ENCODE data around the gene GEMIN8. TPM values are rescaled to one million over a fixed set of nuclear protein-coding genes. Genes with fewer than 3 reads are reported as not detected.

The GEMIN8 gene, protein sequence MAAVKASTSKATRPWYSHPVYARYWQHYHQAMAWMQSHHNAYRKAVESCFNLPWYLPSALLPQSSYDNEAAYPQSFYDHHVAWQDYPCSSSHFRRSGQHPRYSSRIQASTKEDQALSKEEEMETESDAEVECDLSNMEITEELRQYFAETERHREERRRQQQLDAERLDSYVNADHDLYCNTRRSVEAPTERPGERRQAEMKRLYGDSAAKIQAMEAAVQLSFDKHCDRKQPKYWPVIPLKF
- total RNA-seq, result 10 to 100 TPM in 3 of 6 experiments, 1 to 10 TPM in 3; 8.0 to 14.8 (median 10.1) TPM
- long read RNA-seq, partial matches to known transcripts, result 0 of 2 reads
- long read RNA-seq, other reads (novel, unspliced or antisense), result 2 of 2 reads

GRCh38 chrX:14029425-14030173, at the start of gene GEMIN8:
GEMIN8 (minus strand) TSS chrX:14029892; CDS start chrX:14021478, 8,414 bp downstream.
- ATAC-seq (peak; percentile 97 to 100 (median 98)), DNase-seq (peak; percentile 86 to 92 (median 91))
- no peaks in the 10 kb centered on the region for H3K4me1 ChIP-seq
- H3K27ac ChIP-seq, result peak within 1 kb of the TSS; percentile 45 to 65 (median 61)
- H3K9me3 ChIP-seq, result no peaks in the 10 kb centered on the region
- intact Hi-C loops (cut with DNase I), result loop anchor here (5.0 to 10.0 kb wide), 3 partner anchors 277 to 375 kb away; partner anchors contain the start of gene TCEANC (in 1 of the 2)
- H3K36me3 ChIP-seq, result no peaks in the 10 kb centered on the region
- peak; percentile 81 for TF ChIP-seq POLR2A (IDR thresholded peaks at IDR 0.05)
- TF ChIP-seq, protein P1, sequence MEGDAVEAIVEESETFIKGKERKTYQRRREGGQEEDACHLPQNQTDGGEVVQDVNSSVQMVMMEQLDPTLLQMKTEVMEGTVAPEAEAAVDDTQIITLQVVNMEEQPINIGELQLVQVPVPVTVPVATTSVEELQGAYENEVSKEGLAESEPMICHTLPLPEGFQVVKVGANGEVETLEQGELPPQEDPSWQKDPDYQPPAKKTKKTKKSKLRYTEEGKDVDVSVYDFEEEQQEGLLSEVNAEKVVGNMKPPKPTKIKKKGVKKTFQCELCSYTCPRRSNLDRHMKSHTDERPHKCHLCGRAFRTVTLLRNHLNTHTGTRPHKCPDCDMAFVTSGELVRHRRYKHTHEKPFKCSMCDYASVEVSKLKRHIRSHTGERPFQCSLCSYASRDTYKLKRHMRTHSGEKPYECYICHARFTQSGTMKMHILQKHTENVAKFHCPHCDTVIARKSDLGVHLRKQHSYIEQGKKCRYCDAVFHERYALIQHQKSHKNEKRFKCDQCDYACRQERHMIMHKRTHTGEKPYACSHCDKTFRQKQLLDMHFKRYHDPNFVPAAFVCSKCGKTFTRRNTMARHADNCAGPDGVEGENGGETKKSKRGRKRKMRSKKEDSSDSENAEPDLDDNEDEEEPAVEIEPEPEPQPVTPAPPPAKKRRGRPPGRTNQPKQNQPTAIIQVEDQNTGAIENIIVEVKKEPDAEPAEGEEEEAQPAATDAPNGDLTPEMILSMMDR (IDR thresholded peaks at IDR 0.05), result no peak
- H3K27me3 ChIP-seq, result no peaks in the 10 kb centered on the region
- WGBS (ENCODE audit: insufficient coverage, low coverage, low lambda C conversion rate, missing lambda C conversion rate), result 10% methylated on average over 4 of the region's 67 CpGs
- H3K4me3 ChIP-seq, result peak within 1 kb of the TSS; percentile 65 to 75 (median 70)

GRCh38 chrX:14076639-14077038, 46.9 kb upstream of the GEMIN8 start:
- no peak for ATAC-seq
- intact Hi-C loops (cut with DNase I), result no loop called here

GRCh38 chrX:14073556-14073955, 43.9 kb upstream of the GEMIN8 start:
- Histone ChIP-seq H3K27me3 (peaks cover 0 to 8% of the 10 kb centered on the region in 2 donors), H3K4me3 (no peak overlapping the region), H3K4me1 (no peaks in the 10 kb centered on the region), H3K9me3 (no peaks in the 10 kb centered on the region), H3K27ac (no peak overlapping the region), H3K36me3 (no peaks in the 10 kb centered on the region)
- TF ChIP-seq, protein P1 (IDR thresholded peaks at IDR 0.05), result no peak
- TF ChIP-seq POLR2A (IDR thresholded peaks at IDR 0.05), result no peak
- no peak for DNase-seq
- intact Hi-C loops (cut with DNase I), result no loop called here
- no peak for ATAC-seq

More at GRCh38 chrX:14076639-14077038, 46.9 kb upstream of the GEMIN8 start:
- Histone ChIP-seq H3K36me3 (no peaks in the 10 kb centered on the region), H3K27me3 (no peaks in the 10 kb centered on the region), H3K9me3 (no peaks in the 10 kb centered on the region), H3K27ac (no peak overlapping the region), H3K4me1 (no peaks in the 10 kb centered on the region), H3K4me3 (no peak overlapping the region)
- no peak for TF ChIP-seq POLR2A (IDR thresholded peaks at IDR 0.05)
- TF ChIP-seq, protein P1 (IDR thresholded peaks at IDR 0.05), result no peak
- DNase-seq, result no peak

DNA sequence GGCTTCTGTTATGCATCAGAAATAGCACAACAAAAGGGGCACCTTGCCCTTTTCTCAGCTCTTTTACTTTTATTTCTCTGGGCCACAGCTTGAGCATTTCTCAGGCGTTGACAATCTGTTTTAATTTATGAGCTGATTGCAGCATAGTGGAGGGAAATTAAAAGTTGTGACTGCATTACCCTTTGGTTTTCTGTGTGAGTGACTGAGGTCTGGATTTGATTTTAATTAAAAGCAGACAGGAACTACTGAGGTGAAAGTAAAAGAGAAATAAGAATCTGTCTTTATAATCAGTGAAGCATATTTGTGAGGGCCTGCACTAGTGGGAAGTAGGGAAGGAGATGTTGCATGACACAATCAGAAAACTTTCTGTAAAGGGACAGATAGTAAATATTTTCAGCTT, 43.4 kb upstream of the GEMIN8 start:
- peaks cover 0 to 8% of the 10 kb centered on the region in 2 donors for H3K27me3 ChIP-seq
- H3K27ac ChIP-seq, result no peak overlapping the region
- DNase-seq (no peak), ATAC-seq (no peak)
- TF ChIP-seq POLR2A (IDR thresholded peaks at IDR 0.05), result no peak
- TF ChIP-seq, protein P1 (IDR thresholded peaks at IDR 0.05), result no peak
- intact Hi-C loops (cut with DNase I), result no loop called here
- WGBS (ENCODE audit: insufficient coverage, low coverage, low lambda C conversion rate, missing lambda C conversion rate), result 11% methylated on average over 1 of the region's 1 CpG
- H3K36me3 ChIP-seq, result no peaks in the 10 kb centered on the region
- H3K9me3 ChIP-seq, result no peaks in the 10 kb centered on the region
- no peaks in the 10 kb centered on the region for H3K4me1 ChIP-seq
- no peak overlapping the region for H3K4me3 ChIP-seq

Data from right lobe of liver (tissue), 6 donors.